CD4-positive, CD25-positive, alpha-beta regulatory T cell (primary cell): ENCODE results near the gene NBAS. TPM values are rescaled to one million over a fixed set of nuclear protein-coding genes. Genes with fewer than 3 reads are reported as not detected.

Experiments
- ATAC-seq, 2 donors: fragments of 150-1000 bp; cut with Tn5 transposase; one replicate each; pipeline ENCODE4 v1.10.0; 2021; ENCODE audit warnings: low read depth in 2 of 2, moderate number of reproducible peaks in 2 of 2, moderate library complexity in 1 of 2
- DNase-seq, 3 donors: peaks; one replicate each; pipeline versions ENCODE4 v3.0.0 to v3.0.0-alpha.2; 2012 to 2022; ENCODE audit warnings: mixed read lengths in 1 of 3
- H3K27ac ChIP-seq: one replicate; pipeline ENCODE4 v1.7.0; 2013; ENCODE audit warnings: mild to moderate bottlenecking, low read length; ENCODE audit not compliant: insufficient read depth, poor library complexity, severe bottlenecking
- H3K27me3 ChIP-seq: one replicate; pipeline ENCODE4 v1.7.0; 2013; ENCODE audit warnings: low read length; ENCODE audit not compliant: control insufficient read depth, insufficient read depth
- H3K36me3 ChIP-seq: one replicate; pipeline ENCODE4 v1.7.0; 2013; ENCODE audit warnings: mild to moderate bottlenecking, low read length, moderate library complexity; ENCODE audit not compliant: control insufficient read depth, insufficient read depth
- H3K4me1 ChIP-seq: 2 replicates; pipeline ENCODE4 v1.7.0; 2013; ENCODE audit warnings: mild to moderate bottlenecking, low read length; ENCODE audit not compliant: insufficient read depth, control insufficient read depth, poor library complexity, severe bottlenecking
- H3K4me3 ChIP-seq: one replicate; pipeline ENCODE4 v1.7.0; 2013; ENCODE audit warnings: low read depth, mild to moderate bottlenecking, low read length, moderate library complexity
- H3K9me3 ChIP-seq, 2 experiments: 1 replicate in 1 of 2; 2 replicates in 1 of 2; pipeline ENCODE4 v1.7.0; 2013; ENCODE audit warnings: low read length in 2 of 2, mild to moderate bottlenecking in 1 of 2, moderate library complexity in 1 of 2; ENCODE audit not compliant: control insufficient read depth in 2 of 2
- H3K27ac Mint-ChIP-seq, 3 donors: one replicate each; pipeline ENCODE4 v1.8.0; 2020 to 2022; ENCODE audit warnings: mild to moderate bottlenecking in 3 of 3, mixed read lengths in 3 of 3, moderate library complexity in 2 of 3
- H3K27me3 Mint-ChIP-seq: one replicate; pipeline ENCODE4 v1.8.0; 2022; ENCODE audit warnings: mild to moderate bottlenecking, mixed read lengths
- H3K36me3 Mint-ChIP-seq: one replicate; pipeline ENCODE4 v1.8.0; 2020; ENCODE audit warnings: mixed read lengths
- H3K4me1 Mint-ChIP-seq, 4 donors: one replicate each; pipeline ENCODE4 v1.8.0; 2020 to 2022; ENCODE audit warnings: mixed read lengths in 4 of 4, mild to moderate bottlenecking in 1 of 4
- H3K4me3 Mint-ChIP-seq, 4 donors: one replicate each; pipeline ENCODE4 v1.8.0; 2020 to 2022; ENCODE audit warnings: mild to moderate bottlenecking in 4 of 4, mixed read lengths in 4 of 4, moderate library complexity in 3 of 4
- H3K9me3 Mint-ChIP-seq, 7 donors: one replicate each; pipeline ENCODE4 v1.8.0; 2020 to 2022; ENCODE audit warnings: mixed read lengths in 7 of 7, mild to moderate bottlenecking in 3 of 7, moderate library complexity in 2 of 7
- polyA plus RNA-seq, 4 donors: library from polyadenylated mRNA; unstranded; fragments of 300-500 nt; fragmentation: Illumina TruSeq; gene quantifications; one replicate each; pipeline ENCODE4 v1.2.3, GENCODE V29; 2021
- total RNA-seq: library from RNA; stranded (reverse); gene quantifications from one replicate; pipeline ENCODE4 v1.2.3, GENCODE V29; 2022

Gene NBAS
- total and polyA plus RNA-seq, 5 donors from 2014 or later: 18.5 to 31.9 (median 19.5) TPM

DNA sequence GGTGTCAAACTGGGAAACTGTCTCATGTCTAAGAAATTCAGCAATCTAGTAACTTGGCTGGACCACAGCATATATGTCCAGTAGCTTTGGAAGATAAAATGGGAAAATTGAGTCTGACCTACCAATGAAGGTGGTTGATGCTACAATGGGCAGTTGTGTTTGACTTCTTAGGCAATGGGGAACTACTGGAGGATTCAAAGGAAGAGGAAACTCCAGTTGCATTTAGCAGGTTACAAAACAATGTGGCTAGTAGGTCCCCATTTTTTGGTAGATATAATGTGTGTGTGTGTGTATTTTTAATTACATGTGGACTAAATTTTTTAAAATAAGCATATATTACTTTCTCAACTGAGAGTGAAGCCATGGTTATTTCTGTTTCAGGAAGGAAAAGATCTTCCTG lies 427.7 kb downstream of the NBAS start:
- no peaks in the 10 kb centered on the region for H3K27me3 Mint-ChIP-seq
- no peak for ATAC-seq
- Histone ChIP-seq H3K27me3 (no peaks in the 10 kb centered on the region), H3K4me3 (no peak overlapping the region), H3K27ac (no peak overlapping the region), H3K9me3 (no peaks in the 10 kb centered on the region), H3K36me3 (no peaks in the 10 kb centered on the region), H3K4me1 (no peaks in the 10 kb centered on the region)
- no peak overlapping the region for H3K4me3 Mint-ChIP-seq
- DNase-seq: no peak
- peaks cover 0 to 5% (median 0%) of the 10 kb centered on the region in 7 donors for H3K9me3 Mint-ChIP-seq
- H3K4me1 Mint-ChIP-seq: no peaks in the 10 kb centered on the region
- H3K36me3 Mint-ChIP-seq: peaks cover 3% of the 10 kb centered on the region
- H3K27ac Mint-ChIP-seq: no peak overlapping the region

DNA sequence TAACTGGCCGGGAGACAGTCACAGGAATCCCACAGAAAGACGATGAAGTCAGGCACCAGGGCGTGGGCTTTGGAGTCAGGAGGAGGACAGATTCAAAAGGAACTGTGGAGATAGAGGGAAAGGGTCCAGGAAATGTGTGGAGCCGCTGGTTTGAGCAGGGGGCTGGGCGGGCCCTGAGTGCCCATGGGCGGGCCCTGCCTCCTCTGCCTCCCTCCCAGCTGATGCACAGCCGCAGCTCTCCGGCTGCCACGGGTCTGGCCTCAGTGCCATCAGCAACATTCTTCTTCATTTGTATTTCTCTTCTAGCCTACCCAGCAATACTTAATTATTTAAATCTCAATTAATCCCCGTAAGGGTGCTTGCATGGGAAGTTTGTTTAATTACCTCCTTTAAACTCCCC lies 432.3 kb downstream of the NBAS start:
- Histone ChIP-seq H3K36me3 (no peaks in the 10 kb centered on the region), H3K9me3 (no peaks in the 10 kb centered on the region), H3K4me1 (no peaks in the 10 kb centered on the region), H3K27me3 (no peaks in the 10 kb centered on the region), H3K27ac (no peak overlapping the region), H3K4me3 (no peak overlapping the region)
- Mint-ChIP-seq H3K4me1 (no peaks in the 10 kb centered on the region), H3K9me3 (peaks cover 0 to 5% (median 0%) of the 10 kb centered on the region in 7 donors), H3K4me3 (no peak overlapping the region), H3K27ac (no peak overlapping the region), H3K36me3 (peaks cover 5% of the 10 kb centered on the region), H3K27me3 (no peaks in the 10 kb centered on the region)
- DNase-seq (no peak), ATAC-seq (no peak)

DNA sequence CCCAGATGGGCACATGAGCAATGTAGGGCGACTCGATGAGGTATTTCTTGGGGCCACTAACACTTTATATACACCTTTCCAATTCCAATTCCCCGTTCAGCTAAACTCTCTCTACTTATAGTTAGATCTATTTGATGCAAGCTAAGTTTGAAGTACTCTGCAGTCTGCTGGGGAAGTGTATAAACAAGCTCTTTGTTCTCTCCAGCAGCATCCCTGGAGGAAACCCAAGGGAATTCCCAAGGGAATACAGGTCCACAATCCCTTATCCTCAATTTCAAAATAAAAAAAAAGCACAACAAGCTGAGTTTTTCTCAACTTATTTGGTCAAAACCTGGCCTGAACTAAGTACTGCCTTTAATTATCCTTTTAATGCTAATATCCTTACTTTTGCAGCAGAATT lies 433.3 kb downstream of the NBAS start:
- peaks cover 0 to 9% (median 0%) of the 10 kb centered on the region in 7 donors for H3K9me3 Mint-ChIP-seq
- no peak overlapping the region for H3K27ac ChIP-seq
- no peaks in the 10 kb centered on the region for H3K27me3 Mint-ChIP-seq
- peaks cover 7% of the 10 kb centered on the region for H3K36me3 Mint-ChIP-seq
- no peaks in the 10 kb centered on the region for H3K9me3 ChIP-seq
- no peak overlapping the region for H3K4me3 Mint-ChIP-seq
- DNase-seq: no peak
- no peak overlapping the region for H3K4me3 ChIP-seq
- H3K4me1 Mint-ChIP-seq: no peaks in the 10 kb centered on the region
- no peaks in the 10 kb centered on the region for H3K36me3 ChIP-seq
- no peaks in the 10 kb centered on the region for H3K4me1 ChIP-seq
- ATAC-seq: no peak
- H3K27me3 ChIP-seq: no peaks in the 10 kb centered on the region
- no peak overlapping the region for H3K27ac Mint-ChIP-seq

DNA sequence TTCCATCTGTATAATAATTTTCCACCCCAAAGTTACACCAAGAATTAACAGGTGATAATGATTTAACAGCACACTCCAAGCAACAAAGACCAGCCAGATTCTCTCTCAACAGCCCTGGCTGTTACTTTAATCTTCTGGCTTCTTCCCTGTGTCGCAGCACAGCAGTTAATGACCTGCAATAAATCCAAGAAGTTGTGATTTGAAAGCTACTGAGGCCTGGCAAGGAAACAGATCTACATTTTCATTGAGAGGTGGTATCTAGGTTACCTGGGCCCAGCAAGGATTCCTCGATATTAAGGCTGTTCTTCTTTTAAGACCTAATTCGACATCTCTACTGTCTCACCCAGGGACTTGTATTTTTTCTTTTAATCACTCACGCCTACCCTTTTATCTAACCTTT lies 433.8 kb downstream of the NBAS start:
- Histone ChIP-seq H3K27me3 (no peaks in the 10 kb centered on the region), H3K27ac (no peak overlapping the region), H3K9me3 (no peaks in the 10 kb centered on the region), H3K36me3 (no peaks in the 10 kb centered on the region), H3K4me1 (no peaks in the 10 kb centered on the region), H3K4me3 (no peak overlapping the region)
- H3K27ac Mint-ChIP-seq: no peak overlapping the region
- no peak overlapping the region for H3K4me3 Mint-ChIP-seq
- no peak for DNase-seq
- peaks cover 7% of the 10 kb centered on the region for H3K36me3 Mint-ChIP-seq
- ATAC-seq: no peak
- H3K9me3 Mint-ChIP-seq: peaks cover 0 to 9% (median 0%) of the 10 kb centered on the region in 7 donors
- H3K27me3 Mint-ChIP-seq: no peaks in the 10 kb centered on the region
- no peaks in the 10 kb centered on the region for H3K4me1 Mint-ChIP-seq

DNA sequence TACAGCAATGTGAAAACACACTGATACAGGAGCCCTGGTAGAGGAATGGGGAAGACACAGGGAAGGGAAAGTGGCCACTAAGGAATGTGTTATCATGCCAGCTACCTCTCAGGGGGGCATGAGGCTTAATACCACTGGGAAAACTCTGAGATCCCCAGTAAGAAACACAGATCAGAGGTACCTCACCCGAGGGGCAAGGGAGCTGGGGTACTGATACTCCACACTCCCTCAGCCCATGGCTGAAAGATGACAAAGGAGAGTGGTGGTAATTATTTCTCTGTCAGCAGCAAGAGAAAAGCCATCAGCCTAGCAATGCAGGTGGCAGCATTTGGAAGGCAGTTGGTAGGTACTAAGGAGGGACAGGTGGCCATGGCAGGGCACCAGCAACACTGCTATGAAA lies 434.8 kb downstream of the NBAS start:
- Histone ChIP-seq H3K9me3 (no peaks in the 10 kb centered on the region), H3K4me3 (no peak overlapping the region), H3K36me3 (no peaks in the 10 kb centered on the region), H3K27me3 (no peaks in the 10 kb centered on the region), H3K4me1 (no peaks in the 10 kb centered on the region), H3K27ac (no peak overlapping the region)
- DNase-seq: no peak
- Mint-ChIP-seq H3K36me3 (peaks cover 7% of the 10 kb centered on the region), H3K4me3 (no peak overlapping the region), H3K27ac (no peak overlapping the region), H3K9me3 (peaks cover 0 to 11% (median 0%) of the 10 kb centered on the region in 7 donors), H3K27me3 (no peaks in the 10 kb centered on the region), H3K4me1 (no peaks in the 10 kb centered on the region)
- no peak for ATAC-seq

DNA sequence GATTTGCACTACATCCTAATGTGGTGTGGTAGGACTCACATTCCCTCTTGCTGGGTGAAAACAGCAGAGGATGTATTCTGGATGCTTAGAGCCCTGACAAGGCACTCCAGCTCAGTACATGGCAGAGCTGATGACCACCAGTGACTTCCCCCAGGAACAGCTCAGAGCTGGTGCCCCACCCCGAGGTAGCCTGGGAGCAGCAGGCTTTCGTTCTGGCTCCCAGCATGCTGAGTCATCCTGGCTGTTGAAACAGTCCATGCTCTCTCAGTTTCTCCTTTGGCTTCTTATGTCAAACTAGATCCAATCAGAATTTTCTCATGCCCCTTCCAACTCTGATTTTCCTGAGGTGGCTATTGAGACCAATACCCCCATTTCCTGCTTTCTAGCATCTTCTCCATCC lies 438.2 kb downstream of the NBAS start:
- ATAC-seq (no peak), DNase-seq (no peak)
- no peak overlapping the region for H3K4me3 ChIP-seq
- no peaks in the 10 kb centered on the region for H3K27me3 ChIP-seq
- no peaks in the 10 kb centered on the region for H3K27me3 Mint-ChIP-seq
- peaks cover 0 to 5% (median 0%) of the 10 kb centered on the region in 4 donors for H3K4me1 Mint-ChIP-seq
- H3K36me3 ChIP-seq: no peaks in the 10 kb centered on the region
- peaks cover 0 to 11% (median 0%) of the 10 kb centered on the region in 7 donors for H3K9me3 Mint-ChIP-seq
- no peak overlapping the region for H3K27ac ChIP-seq
- H3K9me3 ChIP-seq: no peaks in the 10 kb centered on the region
- no peak overlapping the region for H3K27ac Mint-ChIP-seq
- no peak overlapping the region for H3K4me3 Mint-ChIP-seq
- H3K4me1 ChIP-seq: no peaks in the 10 kb centered on the region
- peaks cover 7% of the 10 kb centered on the region for H3K36me3 Mint-ChIP-seq

DNA sequence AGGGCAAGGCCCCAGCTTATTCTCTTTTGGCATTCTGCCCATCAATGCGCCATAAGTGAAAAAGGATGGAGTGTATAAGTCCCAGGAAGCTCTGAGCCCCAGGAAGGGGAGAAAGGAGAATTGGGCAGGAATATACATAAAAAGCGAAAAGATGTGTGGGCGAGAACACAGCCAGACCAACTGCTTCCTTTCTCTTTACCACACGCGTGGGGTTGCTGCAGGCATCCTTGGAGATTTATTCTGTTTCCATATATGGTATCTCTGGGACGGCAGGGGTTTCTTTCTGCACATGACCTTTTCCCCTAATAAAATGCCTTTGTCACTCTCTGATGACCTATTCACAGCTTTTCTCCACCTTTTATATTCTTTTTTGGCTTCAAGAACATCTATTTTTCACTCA lies 440.5 kb downstream of the NBAS start:
- no peaks in the 10 kb centered on the region for H3K36me3 ChIP-seq
- H3K4me1 ChIP-seq: no peaks in the 10 kb centered on the region
- Mint-ChIP-seq H3K9me3 (peaks cover 0 to 11% (median under 1%) of the 10 kb centered on the region in 7 donors), H3K36me3 (peaks cover 4% of the 10 kb centered on the region), H3K27ac (no peak overlapping the region), H3K4me1 (peaks cover 0 to 5% (median 2%) of the 10 kb centered on the region in 4 donors), H3K4me3 (no peak overlapping the region), H3K27me3 (no peaks in the 10 kb centered on the region)
- DNase-seq (no peak), ATAC-seq (no peak)
- H3K4me3 ChIP-seq: no peak overlapping the region
- H3K27me3 ChIP-seq: no peaks in the 10 kb centered on the region
- H3K9me3 ChIP-seq: no peaks in the 10 kb centered on the region
- no peak overlapping the region for H3K27ac ChIP-seq

DNA sequence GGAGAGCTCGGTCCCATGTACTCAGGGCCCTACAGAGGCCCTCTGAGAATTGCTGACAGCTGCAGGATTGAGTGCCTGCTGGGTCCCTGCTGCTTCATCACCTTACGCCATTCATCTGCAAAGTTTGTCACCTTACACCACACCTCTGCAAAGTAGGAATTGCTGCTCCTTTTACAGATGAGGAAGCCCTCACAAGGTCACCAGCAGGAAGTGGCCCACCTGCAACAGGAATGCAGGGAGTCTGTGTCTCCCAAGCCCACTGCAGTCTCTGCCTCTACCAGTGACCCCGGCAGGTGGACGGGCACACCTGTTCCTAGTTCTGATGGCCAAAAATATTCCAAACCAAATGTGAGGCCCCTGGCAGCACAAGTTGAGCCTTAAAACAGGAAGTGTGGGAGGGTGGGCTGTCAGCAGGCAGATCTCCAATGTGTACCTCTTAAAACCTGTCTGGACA lies 441.4 kb downstream of the NBAS start:
- ATAC-seq: no peak
- no peaks in the 10 kb centered on the region for H3K27me3 Mint-ChIP-seq
- H3K9me3 ChIP-seq: no peaks in the 10 kb centered on the region
- peaks cover 0 to 5% (median 2%) of the 10 kb centered on the region in 4 donors for H3K4me1 Mint-ChIP-seq
- H3K27me3 ChIP-seq: no peaks in the 10 kb centered on the region
- no peaks in the 10 kb centered on the region for H3K4me1 ChIP-seq
- H3K27ac ChIP-seq: no peak overlapping the region
- H3K36me3 ChIP-seq: no peaks in the 10 kb centered on the region
- H3K27ac Mint-ChIP-seq: no peak overlapping the region
- H3K36me3 Mint-ChIP-seq: peaks cover 4% of the 10 kb centered on the region
- H3K4me3 Mint-ChIP-seq: no peak overlapping the region
- H3K4me3 ChIP-seq: no peak overlapping the region
- DNase-seq: no peak
- H3K9me3 Mint-ChIP-seq: peaks cover 0 to 11% (median 0%) of the 10 kb centered on the region in 7 donors
